Ramos (cell line): ENCODE measurements around the gene S100A11.

ENCODE experiments used
- in situ Hi-C: fragments of 300-500 bp; cut with MboI; formaldehyde crosslinking; loops from one replicate; pipeline ENCODE4 v1.14.3; 2022; ENCODE audit warnings: low sequenced_read_pairs; ENCODE audit not compliant: unreplicated experiment

Gene S100A11

GRCh38 chr1:152042030-152042429, 5.2 kb upstream of the S100A11 start:
- in situ Hi-C loops: no loop called here

GRCh38 chr1:152039886-152040285, 3.1 kb upstream of the S100A11 start:
- in situ Hi-C loops: no loop called here

GRCh38 chr1:152039461-152039860, 2.7 kb upstream of the S100A11 start:
- in situ Hi-C loops: no loop called here

- in situ Hi-C loops: no loop called here
Measured at GRCh38 chr1:152038871-152039270, 2.1 kb upstream of the S100A11 start.

GRCh38 chr1:152035539-152036266, 1.1 kb downstream of the S100A11 start:
- in situ Hi-C loops: no loop called here

GRCh38 chr1:152034654-152035538, 1.9 kb downstream of the S100A11 start:
- in situ Hi-C loops: no loop called here

- in situ Hi-C loops: no loop called here
Measured at GRCh38 chr1:152034324-152034653, 2.5 kb downstream of the S100A11 start.

- in situ Hi-C loops: no loop called here
Measured at GRCh38 chr1:152029929-152030211, 6.9 kb downstream of the S100A11 start.

GRCh38 chr1:152029144-152029928, 7.5 kb downstream of the S100A11 start:
- in situ Hi-C loops: no loop called here

- in situ Hi-C loops: no loop called here
Measured at GRCh38 chr1:152026895-152027294, 9.9 kb downstream of the S100A11 start.

- in situ Hi-C loops: no loop called here
Measured at GRCh38 chr1:152024223-152024622, 12.6 kb downstream of the S100A11 start.

- in situ Hi-C loops: no loop called here
Measured at GRCh38 chr1:152023221-152023620, 13.6 kb downstream of the S100A11 start.

GRCh38 chr1:152022474-152022873, 14.3 kb downstream of the S100A11 start:
- in situ Hi-C loops: no loop called here

GRCh38 chr1:152021569-152021968, 15.2 kb downstream of the S100A11 start:
- in situ Hi-C loops: no loop called here

GRCh38 chr1:152020849-152021248, 16.0 kb downstream of the S100A11 start:
- in situ Hi-C loops: no loop called here

- in situ Hi-C loops: no loop called here
Measured at GRCh38 chr1:152018537-152018936, 18.3 kb downstream of the S100A11 start.

GRCh38 chr1:152015766-152016165, 21.0 kb downstream of the S100A11 start:
- in situ Hi-C loops: no loop called here

- in situ Hi-C loops: no loop called here
Measured at GRCh38 chr1:152014943-152015342, 21.9 kb downstream of the S100A11 start.

GRCh38 chr1:152013664-152014237, 23.1 kb downstream of the S100A11 start:
- in situ Hi-C loops: no loop called here

- in situ Hi-C loops: no loop called here
Measured at GRCh38 chr1:152009691-152010090, 27.1 kb downstream of the S100A11 start.

GRCh38 chr1:152007047-152007446, 29.8 kb downstream of the S100A11 start:
- in situ Hi-C loops: no loop called here
